K562 (cell line): Measurements from ENCODE around the gene PRTN3. TPM values are rescaled to one million over a fixed set of nuclear protein-coding genes. Genes with fewer than 3 reads are reported as not detected.

Source experiments
- HNRNPLL ChIP-seq: fragments of 200-400 bp; formaldehyde crosslinking; IDR thresholded peaks from 2 replicates; pipeline ENCODE4 v1.6.1; 2017; ENCODE audit warnings: low read length, low read depth, mild to moderate bottlenecking; ENCODE audit not compliant: poor library complexity, severe bottlenecking
- KDM5B ChIP-seq: fragments of 200-600 bp; sonication (generic); IDR thresholded peaks from 2 replicates; pipeline ENCODE4 v1.6.1; 2012; ENCODE audit warnings: low read depth, mild to moderate bottlenecking, moderate library complexity, low read length, control low read depth, inconsistent platforms; ENCODE audit not compliant: insufficient replicate concordance
- MYC ChIP-seq, 2 experiments: fragments of 250-450 bp in 1 of 2; sonication (Bioruptor Pico) in 1 of 2; IDR thresholded peaks; 2 replicates each; pipeline versions ENCODE4 v1.5.1 to v1.6.1; 2012 to 2021; ENCODE audit warnings: low read depth in 2 of 2, borderline replicate concordance in 1 of 2, improper control_type of control experiment in 1 of 2, low read length in 1 of 2, mild to moderate bottlenecking in 1 of 2, moderate library complexity in 1 of 2
- POLR2G ChIP-seq: fragments of 200-400 bp; formaldehyde crosslinking; IDR thresholded peaks from 2 replicates; pipeline ENCODE4 v1.6.1; 2017; ENCODE audit warnings: low read depth, mild to moderate bottlenecking, antibody characterized with exemption, low read length, moderate library complexity
- RFX7 ChIP-seq: fragments of 250-450 bp; sonication (Bioruptor Pico); IDR thresholded peaks from 2 replicates; pipeline ENCODE4 v1.5.1; 2021; ENCODE audit warnings: mild to moderate bottlenecking
- SP1 ChIP-seq: sonication (generic); formaldehyde crosslinking; IDR thresholded peaks from 2 replicates; pipeline ENCODE4 v1.8.1; 2022; ENCODE audit warnings: mild to moderate bottlenecking, missing genetic modification reagents
- polyA plus RNA-seq, 8 experiments: library from polyadenylated mRNA; depleted of rRNA in 4 of 8; stranded (reverse) in 5 of 8; unstranded in 3 of 8; fragments of >200 nt; fragmentation: Nextera tagmentation in 2 of 8; fragmentation: Illumina TruSeq in 1 of 8; extraction: Ambion mirVana in 2 of 8; extraction: Trizol in 1 of 8; gene quantifications; 2 replicates each; pipeline versions ENCODE4 v1.2.1 to v1.2.3, GENCODE V29; 2011 to 2014; ENCODE audit warnings: inconsistent platforms in 1 of 8, missing spikeins in 1 of 8
- total RNA-seq, 7 experiments: library from RNA; depleted of rRNA in 6 of 7; stranded (reverse); fragments of >200 nt in 6 of 7; fragmentation: Illumina TruSeq in 2 of 7; extraction: Trizol in 2 of 7; gene quantifications; 2 replicates each; pipeline versions ENCODE4 v1.2.1 to v1.2.3, GENCODE V29; 2011 to 2021; ENCODE audit warnings: low replicate concordance in 1 of 7
- TF ChIP-seq, protein P1 (sequence below): sonication (generic); formaldehyde crosslinking; IDR thresholded peaks from 2 replicates; pipeline ENCODE4 v1.8.1; 2023; ENCODE audit warnings: missing genetic modification reagents, mild to moderate bottlenecking, borderline replicate concordance
- TF ChIP-seq, protein P2 (sequence below): fragments of 200-800 bp; sonication (Bioruptor generic); IDR thresholded peaks from 2 replicates; pipeline ENCODE4 v1.6.1; 2017; ENCODE audit warnings: missing genetic modification characterization, missing compliant biosample characterization
- TF ChIP-seq, protein P3 (sequence below): fragments of 450-650 bp; IDR thresholded peaks from 2 replicates; pipeline ENCODE4 v1.6.1; 2016

PRTN3 gene
- total and polyA plus RNA-seq, 9 of the 15 experiments (the other 6 are each of a cell fraction or from before 2014, with no cell fraction given): 0.14 to 0.86 (median 0.43) TPM; not detected in 3

DNA sequence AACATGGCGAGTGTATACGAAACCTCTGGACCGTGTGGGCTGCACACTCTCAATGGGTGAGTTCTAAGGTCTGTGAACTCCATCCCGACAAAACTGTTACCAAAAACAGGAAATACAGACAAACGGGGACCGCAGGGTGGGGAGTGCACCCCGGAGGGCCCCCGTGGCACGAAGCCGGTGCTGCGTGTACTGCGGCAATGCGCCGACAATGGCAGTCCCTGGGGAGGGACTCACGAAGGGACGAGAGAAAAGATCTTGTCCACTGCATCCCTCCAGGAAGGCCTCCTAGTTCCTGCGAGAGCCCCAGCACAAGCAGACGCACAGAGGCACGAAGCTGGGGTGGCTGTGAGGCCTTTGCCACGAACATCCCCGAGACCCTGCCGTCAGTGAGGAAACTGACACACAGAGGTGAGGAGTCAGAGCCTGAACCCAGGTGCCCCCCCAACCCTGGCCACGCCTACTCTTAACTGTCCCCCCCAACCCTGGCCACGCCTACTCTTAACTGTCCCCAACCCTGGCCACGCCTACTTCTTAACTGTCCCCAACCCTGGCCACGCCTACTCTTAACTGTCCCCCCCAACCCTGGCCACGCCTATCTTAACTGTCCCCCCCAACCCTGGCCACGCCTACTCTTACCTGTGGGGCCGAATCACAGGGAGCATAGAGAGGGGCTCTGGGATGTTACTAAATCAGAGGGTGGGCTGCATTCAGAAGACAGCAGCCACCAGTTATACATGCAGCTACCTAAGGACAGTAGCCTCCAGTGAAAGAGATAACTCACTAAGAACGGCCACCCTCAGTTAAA lies 48.0 kb downstream of the PRTN3 start (continued):
- TF ChIP-seq, protein P1, sequence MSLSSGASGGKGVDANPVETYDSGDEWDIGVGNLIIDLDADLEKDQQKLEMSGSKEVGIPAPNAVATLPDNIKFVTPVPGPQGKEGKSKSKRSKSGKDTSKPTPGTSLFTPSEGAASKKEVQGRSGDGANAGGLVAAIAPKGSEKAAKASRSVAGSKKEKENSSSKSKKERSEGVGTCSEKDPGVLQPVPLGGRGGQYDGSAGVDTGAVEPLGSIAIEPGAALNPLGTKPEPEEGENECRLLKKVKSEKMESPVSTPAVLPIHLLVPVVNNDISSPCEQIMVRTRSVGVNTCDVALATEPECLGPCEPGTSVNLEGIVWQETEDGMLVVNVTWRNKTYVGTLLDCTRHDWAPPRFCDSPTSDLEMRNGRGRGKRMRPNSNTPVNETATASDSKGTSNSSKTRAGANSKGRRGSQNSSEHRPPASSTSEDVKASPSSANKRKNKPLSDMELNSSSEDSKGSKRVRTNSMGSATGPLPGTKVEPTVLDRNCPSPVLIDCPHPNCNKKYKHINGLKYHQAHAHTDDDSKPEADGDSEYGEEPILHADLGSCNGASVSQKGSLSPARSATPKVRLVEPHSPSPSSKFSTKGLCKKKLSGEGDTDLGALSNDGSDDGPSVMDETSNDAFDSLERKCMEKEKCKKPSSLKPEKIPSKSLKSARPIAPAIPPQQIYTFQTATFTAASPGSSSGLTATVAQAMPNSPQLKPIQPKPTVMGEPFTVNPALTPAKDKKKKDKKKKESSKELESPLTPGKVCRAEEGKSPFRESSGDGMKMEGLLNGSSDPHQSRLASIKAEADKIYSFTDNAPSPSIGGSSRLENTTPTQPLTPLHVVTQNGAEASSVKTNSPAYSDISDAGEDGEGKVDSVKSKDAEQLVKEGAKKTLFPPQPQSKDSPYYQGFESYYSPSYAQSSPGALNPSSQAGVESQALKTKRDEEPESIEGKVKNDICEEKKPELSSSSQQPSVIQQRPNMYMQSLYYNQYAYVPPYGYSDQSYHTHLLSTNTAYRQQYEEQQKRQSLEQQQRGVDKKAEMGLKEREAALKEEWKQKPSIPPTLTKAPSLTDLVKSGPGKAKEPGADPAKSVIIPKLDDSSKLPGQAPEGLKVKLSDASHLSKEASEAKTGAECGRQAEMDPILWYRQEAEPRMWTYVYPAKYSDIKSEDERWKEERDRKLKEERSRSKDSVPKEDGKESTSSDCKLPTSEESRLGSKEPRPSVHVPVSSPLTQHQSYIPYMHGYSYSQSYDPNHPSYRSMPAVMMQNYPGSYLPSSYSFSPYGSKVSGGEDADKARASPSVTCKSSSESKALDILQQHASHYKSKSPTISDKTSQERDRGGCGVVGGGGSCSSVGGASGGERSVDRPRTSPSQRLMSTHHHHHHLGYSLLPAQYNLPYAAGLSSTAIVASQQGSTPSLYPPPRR: no peak
- TF ChIP-seq RFX7 (no peak), MYC (IDR thresholded peaks at IDR 0.05; ENCODE audit: low read depth, low read length) (0 out of 2 replicates have a peak, but pooled peaks have one; percentile 13), MYC (CRISPR knock-in tag; IDR thresholded peaks at IDR 0.05; ENCODE audit: borderline replicate concordance, low read depth) (no peak), SP1 (CRISPR knock-in tag) (peak; percentile 84), HNRNPLL (peak; percentile 10), POLR2G (peak; percentile 44; the same call in 1 of the 2 replicates), KDM5B (peak; percentile 30)
- TF ChIP-seq, protein P2, sequence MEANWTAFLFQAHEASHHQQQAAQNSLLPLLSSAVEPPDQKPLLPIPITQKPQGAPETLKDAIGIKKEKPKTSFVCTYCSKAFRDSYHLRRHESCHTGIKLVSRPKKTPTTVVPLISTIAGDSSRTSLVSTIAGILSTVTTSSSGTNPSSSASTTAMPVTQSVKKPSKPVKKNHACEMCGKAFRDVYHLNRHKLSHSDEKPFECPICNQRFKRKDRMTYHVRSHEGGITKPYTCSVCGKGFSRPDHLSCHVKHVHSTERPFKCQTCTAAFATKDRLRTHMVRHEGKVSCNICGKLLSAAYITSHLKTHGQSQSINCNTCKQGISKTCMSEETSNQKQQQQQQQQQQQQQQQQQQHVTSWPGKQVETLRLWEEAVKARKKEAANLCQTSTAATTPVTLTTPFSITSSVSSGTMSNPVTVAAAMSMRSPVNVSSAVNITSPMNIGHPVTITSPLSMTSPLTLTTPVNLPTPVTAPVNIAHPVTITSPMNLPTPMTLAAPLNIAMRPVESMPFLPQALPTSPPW (CRISPR knock-in tag): peak; percentile 75
- TF ChIP-seq, protein P3, sequence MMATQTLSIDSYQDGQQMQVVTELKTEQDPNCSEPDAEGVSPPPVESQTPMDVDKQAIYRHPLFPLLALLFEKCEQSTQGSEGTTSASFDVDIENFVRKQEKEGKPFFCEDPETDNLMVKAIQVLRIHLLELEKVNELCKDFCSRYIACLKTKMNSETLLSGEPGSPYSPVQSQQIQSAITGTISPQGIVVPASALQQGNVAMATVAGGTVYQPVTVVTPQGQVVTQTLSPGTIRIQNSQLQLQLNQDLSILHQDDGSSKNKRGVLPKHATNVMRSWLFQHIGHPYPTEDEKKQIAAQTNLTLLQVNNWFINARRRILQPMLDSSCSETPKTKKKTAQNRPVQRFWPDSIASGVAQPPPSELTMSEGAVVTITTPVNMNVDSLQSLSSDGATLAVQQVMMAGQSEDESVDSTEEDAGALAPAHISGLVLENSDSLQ: peak; percentile 57
